HepG2 (cell line): ENCODE measurements around the gene GSTK1. TPM values are rescaled to one million over a fixed set of nuclear protein-coding genes. Genes with fewer than 3 reads are reported as not detected.

ENCODE experiments used
- ATF4 ChIP-seq, 2 experiments: fragments of 450-650 bp in 1 of 2; sonication (generic) in 1 of 2; formaldehyde crosslinking; IDR thresholded peaks; 2 replicates each; pipeline versions ENCODE4 v1.5.0 to v1.8.0; 2020 to 2022; ENCODE audit warnings: mild to moderate bottlenecking in 1 of 2, missing genetic modification reagents in 1 of 2
- DR1 ChIP-seq: sonication (generic); formaldehyde crosslinking; IDR thresholded peaks from 2 replicates; pipeline ENCODE4 v1.8.0; 2021; ENCODE audit warnings: mild to moderate bottlenecking, missing genetic modification reagents, inconsistent platforms
- FOXA3 ChIP-seq: IDR thresholded peaks from 2 replicates; pipeline ENCODE4 v1.6.1; 2016; ENCODE audit warnings: missing genetic modification reagents, missing compliant biosample characterization
- GATA4 ChIP-seq: sonication (generic); IDR thresholded peaks from 2 replicates; pipeline ENCODE4 v1.6.1; 2016; ENCODE audit warnings: antibody characterized with exemption, low read depth, borderline replicate concordance
- NR2F2 ChIP-seq: IDR thresholded peaks from 2 replicates; pipeline ENCODE4 v1.6.1; 2012; ENCODE audit warnings: low read depth, inconsistent platforms, borderline replicate concordance
- NR2F6 ChIP-seq, 2 experiments: IDR thresholded peaks; 2 replicates each; pipeline ENCODE4 v1.6.1; 2016; ENCODE audit warnings: antibody characterized with exemption in 1 of 2, mild to moderate bottlenecking in 1 of 2
- PAXIP1 ChIP-seq: sonication (generic); formaldehyde crosslinking; conservative IDR thresholded peaks from 2 replicates; pipeline ENCODE4 v1.4.0; 2020; ENCODE audit warnings: mild to moderate bottlenecking, missing genetic modification reagents, moderate library complexity
- SATB2 ChIP-seq: sonication (generic); formaldehyde crosslinking; IDR thresholded peaks from 2 replicates; pipeline ENCODE4 v1.5.0; 2020; ENCODE audit warnings: missing genetic modification reagents
- SOX5 ChIP-seq: IDR thresholded peaks from 2 replicates; pipeline ENCODE4 v1.6.1; 2016; ENCODE audit warnings: borderline replicate concordance
- TCF12 ChIP-seq, 2 experiments: fragments of 450-650 bp in 1 of 2; sonication (generic) in 1 of 2; formaldehyde crosslinking in 1 of 2; IDR thresholded peaks; 2 replicates each; pipeline versions ENCODE4 v1.6.1 to v1.8.0; 2017 to 2022; ENCODE audit warnings: antibody characterized with exemption in 1 of 2, mild to moderate bottlenecking in 1 of 2, missing genetic modification reagents in 1 of 2, moderate library complexity in 1 of 2
- TCF7L2 ChIP-seq: IDR thresholded peaks from 2 replicates; pipeline ENCODE4 v1.6.1; 2011; ENCODE audit warnings: mild to moderate bottlenecking, low read depth, low read length, moderate library complexity
- TGIF2 ChIP-seq: IDR thresholded peaks from 2 replicates; pipeline ENCODE4 v1.6.1; 2016; ENCODE audit warnings: control low read depth, missing compliant biosample characterization
- TMF1 ChIP-seq: sonication (generic); formaldehyde crosslinking; IDR thresholded peaks from 2 replicates; pipeline ENCODE4 v1.8.1; 2022; ENCODE audit warnings: low read depth, missing genetic modification reagents
- ZBED4 ChIP-seq: sonication (generic); formaldehyde crosslinking; IDR thresholded peaks from 2 replicates; pipeline ENCODE4 v1.4.0; 2020; ENCODE audit warnings: missing genetic modification reagents, borderline replicate concordance
- ZNF234 ChIP-seq: sonication (generic); formaldehyde crosslinking; conservative IDR thresholded peaks from 2 replicates; pipeline ENCODE4 v1.5.1; 2020; ENCODE audit warnings: mild to moderate bottlenecking, missing genetic modification reagents
- ZNF564 ChIP-seq: sonication (generic); formaldehyde crosslinking; IDR thresholded peaks from 2 replicates; pipeline ENCODE4 v1.8.1; 2023; ENCODE audit warnings: mild to moderate bottlenecking, missing genetic modification reagents
- ZNF639 ChIP-seq: conservative IDR thresholded peaks from 2 replicates; pipeline ENCODE4 v1.6.1; 2018; ENCODE audit warnings: missing genetic modification reagents
- ZSCAN25 ChIP-seq: sonication (generic); formaldehyde crosslinking; IDR thresholded peaks from 2 replicates; pipeline ENCODE4 v1.8.0; 2022; ENCODE audit warnings: mild to moderate bottlenecking, missing genetic modification reagents
- polyA plus RNA-seq, 8 experiments: library from polyadenylated mRNA; depleted of rRNA in 3 of 8; stranded (reverse) in 7 of 8; unstranded in 1 of 8; fragments of >200 nt; fragmentation: Illumina TruSeq in 4 of 8; extraction: Trizol in 4 of 8; gene quantifications; 2 replicates each; pipeline versions ENCODE4 v1.2.1 to v1.2.3, GENCODE V29; 2011 to 2016; ENCODE audit warnings: low read depth in 4 of 8, missing spikeins in 1 of 8, mixed read lengths in 1 of 8; ENCODE audit not compliant: insufficient read depth in 1 of 8
- total RNA-seq, 5 experiments: library from RNA; depleted of rRNA; stranded (reverse); fragments of >200 nt; fragmentation: Illumina TruSeq; extraction: Trizol; gene quantifications; 2 replicates each; pipeline ENCODE4 v1.2.3, GENCODE V29; 2016; ENCODE audit warnings: low read depth in 1 of 5

Gene GSTK1
- total and polyA plus RNA-seq, 2 of the 13 experiments (the other 11 are each of a cell fraction or from before 2014, with no cell fraction given): 64.6 to 92.1 TPM

- TF ChIP-seq ATF4 (CRISPR knock-in tag; IDR thresholded peaks at IDR 0.05) (no peak), SOX5 (peak; percentile 80), FOXA3 (CRISPR knock-in tag) (no peak; the same call in 1 of the 2 replicates), PAXIP1 (CRISPR knock-in tag) (peak; percentile 80), ZNF564 (0 out of 2 replicates have a peak, but pooled peaks have one; percentile 47), ZNF234 (CRISPR knock-in tag) (no peak), TCF12 (IDR thresholded peaks at IDR 0.05) (no peak), TCF12 (CRISPR knock-in tag; IDR thresholded peaks at IDR 0.05) (no peak), ZSCAN25 (peak; percentile 57; the same call in 1 of the 2 replicates), SATB2 (CRISPR knock-in tag) (0 out of 2 replicates have a peak, but pooled peaks have one; percentile 41), TGIF2 (CRISPR knock-in tag) (no peak), NR2F2 (peak; percentile 27; the same call in 1 of the 2 replicates), DR1 (CRISPR knock-in tag) (no peak), GATA4 (0 out of 2 replicates have a peak, but pooled peaks have one; percentile 15), ZBED4 (CRISPR knock-in tag) (no peak), NR2F6 (IDR thresholded peaks at IDR 0.05) (peak; percentile 45; the same call in 1 of the 2 replicates), NR2F6 (CRISPR knock-in tag; IDR thresholded peaks at IDR 0.05) (peak; percentile 41; the same call in 1 of the 2 replicates), TCF7L2 (no peak), TMF1 (CRISPR knock-in tag) (no peak), ZNF639 (CRISPR knock-in tag) (no peak)
Measured at GRCh38 chr7:143284591-143285469, 21.6 kb downstream of the GSTK1 start, which contains the start of gene TMEM139 (continued).
